GM21723 (cell line): ENCODE measurements around the gene SHANK3.

ENCODE experiments used
- ATAC-seq: cut with Tn5 transposase; IDR thresholded peaks from one replicate; pipeline ENCODE4 v1.9.1; 2021; ENCODE audit warnings: mild to moderate bottlenecking, moderate library complexity; ENCODE audit not compliant: unreplicated experiment

The SHANK3 gene

GRCh38 chr22:50677493-50678217 lies 5.0 kb downstream of the SHANK3 start:
- ATAC-seq: no peak

DNA sequence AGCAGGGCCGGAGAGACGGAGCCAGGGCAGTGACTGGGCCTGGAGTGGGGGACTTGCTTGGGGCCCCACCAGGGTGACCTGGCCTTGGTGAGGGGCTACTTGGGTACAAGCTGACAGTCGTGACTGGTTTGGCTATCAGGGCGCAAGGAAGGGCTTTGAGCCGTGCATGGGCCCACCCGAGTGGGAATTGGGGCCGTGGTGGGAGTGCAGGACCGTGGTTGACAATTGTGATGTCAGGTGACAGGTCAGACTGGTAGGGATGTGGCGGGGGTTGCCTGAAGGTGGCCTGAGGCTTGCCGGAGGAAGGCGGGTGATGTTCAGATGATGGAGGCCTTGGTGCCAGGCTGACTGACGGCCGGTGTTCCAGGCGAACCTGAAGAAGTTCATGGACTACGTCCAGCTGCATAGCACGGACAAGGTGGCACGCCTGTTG lies 5.6 kb downstream of the SHANK3 start:
- ATAC-seq: no peak

GRCh38 chr22:50678651-50679521 lies 6.3 kb downstream of the SHANK3 start:
- no peak for ATAC-seq

- ATAC-seq: no peak
These were observed 10.7 kb downstream of the SHANK3 start for GRCh38 chr22:50683086-50683993.

DNA sequence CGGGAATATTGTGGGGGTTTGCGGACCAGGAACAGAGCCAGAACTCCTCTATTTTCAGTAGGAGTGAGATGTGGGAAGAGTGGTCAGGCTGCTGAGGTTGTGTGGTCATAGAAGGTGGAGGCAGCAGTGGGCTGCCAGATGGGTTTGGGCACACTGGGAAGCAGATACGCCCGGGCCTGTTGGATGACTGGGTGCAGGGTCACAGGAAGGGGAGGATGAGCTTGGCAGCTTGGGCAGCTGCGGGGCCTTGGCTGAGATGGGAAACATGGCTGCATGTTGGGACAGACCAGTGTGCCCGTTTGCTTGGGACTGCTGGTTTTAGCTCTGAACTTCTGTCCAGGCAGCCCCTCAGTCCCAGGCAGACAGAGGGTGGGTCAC lies 11.4 kb downstream of the SHANK3 start:
- ATAC-seq: no peak

GRCh38 chr22:50684501-50684900 lies 11.9 kb downstream of the SHANK3 start:
- ATAC-seq: no peak

DNA sequence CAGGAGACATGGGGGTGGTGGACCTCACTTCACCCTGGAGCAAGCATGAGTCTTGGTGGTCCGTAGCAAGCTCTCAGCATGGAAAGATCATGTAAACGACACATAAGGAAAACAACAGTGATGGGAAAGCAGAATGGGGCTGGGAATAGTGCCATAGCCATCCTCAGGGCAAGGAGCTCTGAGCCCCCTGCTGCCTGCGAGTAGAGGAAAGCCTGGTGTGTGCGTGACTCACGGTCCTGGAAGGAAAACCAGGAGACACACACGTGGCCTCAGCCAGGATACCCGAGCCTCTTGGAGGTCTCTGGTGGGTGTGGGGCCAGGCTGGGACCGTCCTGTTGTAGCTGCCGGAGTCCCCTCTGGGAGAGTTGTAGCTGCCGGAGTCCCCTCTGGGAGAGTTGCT lies 12.4 kb downstream of the SHANK3 start:
- no peak for ATAC-seq

GRCh38 chr22:50686794-50687193 lies 14.2 kb downstream of the SHANK3 start:
- no peak for ATAC-seq

GRCh38 chr22:50687829-50688228 lies 15.2 kb downstream of the SHANK3 start:
- ATAC-seq: no peak

- ATAC-seq: no peak
These were observed 15.8 kb downstream of the SHANK3 start for GRCh38 chr22:50688448-50688847.

DNA sequence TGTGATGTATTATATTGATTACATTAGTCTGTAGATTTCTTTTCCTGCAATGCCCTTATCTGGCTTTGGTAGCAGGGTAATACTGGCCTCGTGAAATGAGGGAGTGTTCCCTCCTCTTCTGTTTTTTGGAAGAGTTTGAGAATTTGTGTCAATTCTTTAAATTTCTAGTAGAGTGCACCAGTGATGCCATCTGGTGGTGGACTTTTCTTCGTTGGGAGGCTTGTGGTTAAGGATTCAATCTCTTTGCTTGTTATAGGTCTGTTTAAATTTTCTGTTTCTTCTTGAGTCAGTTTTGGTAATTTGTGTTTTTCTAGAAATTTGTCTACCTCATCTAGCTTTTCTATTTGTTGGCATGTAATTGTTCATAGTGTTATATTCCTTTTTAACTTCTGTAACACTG lies 18.9 kb downstream of the SHANK3 start:
- no peak for ATAC-seq

- ATAC-seq: no peak
These were observed 20.8 kb downstream of the SHANK3 start for GRCh38 chr22:50693462-50693861.

DNA sequence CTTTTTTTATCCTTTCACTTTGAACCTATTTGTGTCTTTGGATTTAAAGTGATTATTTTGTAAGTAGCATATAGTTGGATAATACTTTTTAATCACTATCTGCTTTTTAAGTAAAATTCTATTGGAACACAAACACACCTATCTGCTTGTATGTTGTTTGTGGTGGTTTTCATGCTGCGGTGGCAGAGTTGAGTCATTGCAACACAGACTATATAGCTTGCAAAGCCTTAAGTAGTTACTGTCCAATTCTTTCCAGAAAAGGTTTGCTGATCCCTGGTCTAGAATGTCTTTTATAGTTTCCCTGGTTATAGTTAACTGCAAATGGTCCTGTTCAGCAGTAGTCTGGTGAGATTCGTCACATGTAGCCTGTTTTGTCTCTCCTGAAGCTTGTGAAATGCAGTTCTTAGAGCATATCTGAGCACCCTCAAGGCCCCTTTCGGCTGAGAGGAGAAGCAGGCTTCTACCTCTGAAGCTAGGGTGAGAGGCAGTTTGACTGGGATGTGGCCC lies 21.5 kb downstream of the SHANK3 start:
- no peak for ATAC-seq

- no peak for ATAC-seq
These were observed 22.3 kb downstream of the SHANK3 start for GRCh38 chr22:50694766-50695420.

- ATAC-seq: no peak
These were observed 23.0 kb downstream of the SHANK3 start for GRCh38 chr22:50695421-50696250.

GRCh38 chr22:50696251-50696798 lies 23.7 kb downstream of the SHANK3 start:
- no peak for ATAC-seq

GRCh38 chr22:50696799-50697561 lies 24.4 kb downstream of the SHANK3 start:
- no peak for ATAC-seq

GRCh38 chr22:50697667-50698506 lies 25.3 kb downstream of the SHANK3 start:
- no peak for ATAC-seq
